Neural cell (in vitro differentiated cells): ENCODE measurements around the gene CCL8. TPM values are rescaled to one million over a fixed set of nuclear protein-coding genes. Genes with fewer than 3 reads are reported as not detected.

Experiments used
- H2AFZ ChIP-seq: fragments of 200-600, 300-800 bp; sonication (generic), shearing (Covaris generic); 2 replicates; pipeline ENCODE4 v1.6.0; 2014; ENCODE audit warnings: low read depth, mild to moderate bottlenecking, antibody characterized with exemption, low read length, moderate library complexity
- H3F3A ChIP-seq: fragments of 200-600 bp; shearing (Covaris generic); 2 replicates; pipeline ENCODE4 v1.6.1; 2016; ENCODE audit warnings: mild to moderate bottlenecking, moderate library complexity, mixed read lengths, antibody characterized with exemption, low read length; ENCODE audit not compliant: insufficient read depth, poor library complexity, severe bottlenecking
- H3K27ac ChIP-seq: fragments of 200-600, 300-800 bp; sonication (generic), shearing (Covaris generic); 2 replicates; pipeline ENCODE4 v1.5.1; 2014; ENCODE audit warnings: mild to moderate bottlenecking, low read length, moderate library complexity
- H3K27me3 ChIP-seq: fragments of 300-800, 200-600 bp; sonication (generic), shearing (Covaris generic); 2 replicates; pipeline ENCODE4 v1.6.0; 2014; ENCODE audit warnings: mild to moderate bottlenecking, low read depth, low read length, moderate library complexity; ENCODE audit not compliant: insufficient read depth
- H3K36me3 ChIP-seq: fragments of 300-800, 200-600 bp; sonication (generic), shearing (Covaris generic); 2 replicates; pipeline ENCODE4 v1.5.1; 2014; ENCODE audit warnings: mild to moderate bottlenecking, antibody characterized with exemption, low read length, moderate library complexity; ENCODE audit not compliant: insufficient read depth
- H3K4me2 ChIP-seq: fragments of 300-800, 200-600 bp; sonication (generic), shearing (Covaris generic); 2 replicates; pipeline ENCODE4 v1.6.0; 2014; ENCODE audit warnings: mild to moderate bottlenecking, low read length
- H3K4me3 ChIP-seq: fragments of 300-800, 200-600 bp; sonication (generic), shearing (Covaris generic); 2 replicates; pipeline ENCODE4 v1.5.1; 2014; ENCODE audit warnings: mild to moderate bottlenecking, low read length, moderate library complexity
- H3K79me2 ChIP-seq: fragments of 200-600 bp; shearing (Covaris generic); replicated peaks from 2 replicates; pipeline ENCODE4 v1.6.0; 2014; ENCODE audit warnings: mild to moderate bottlenecking, low read length, moderate library complexity; ENCODE audit not compliant: insufficient read depth
- H3K9ac ChIP-seq: fragments of 300-800, 200-600 bp; sonication (generic), shearing (Covaris generic); 2 replicates; pipeline ENCODE4 v1.6.1; 2016; ENCODE audit warnings: mild to moderate bottlenecking, low read length, mixed read lengths
- H3K9me2 ChIP-seq: fragments of 200-600 bp; shearing (Covaris generic); 2 replicates; pipeline ENCODE4 v1.6.1; 2016; ENCODE audit warnings: mild to moderate bottlenecking, low read length, mixed read lengths; ENCODE audit not compliant: insufficient read depth
- H3K9me3 ChIP-seq: fragments of 200-600, 300-800 bp; sonication (generic), shearing (Covaris generic); 2 replicates; pipeline ENCODE4 v1.6.1; 2016; ENCODE audit warnings: mild to moderate bottlenecking, mixed run types, low read length, moderate library complexity, mixed read lengths
- H4K20me1 ChIP-seq: fragments of 200-600 bp; shearing (Covaris generic); 2 replicates; pipeline ENCODE4 v1.6.1; 2016; ENCODE audit warnings: mild to moderate bottlenecking, mixed run types; ENCODE audit not compliant: insufficient read depth
- EP300 ChIP-seq: fragments of 450-650 bp; conservative IDR thresholded peaks from 2 replicates; pipeline ENCODE4 v1.6.1; 2014; ENCODE audit warnings: antibody characterized with exemption, mild to moderate bottlenecking, moderate library complexity; ENCODE audit not compliant: poor library complexity, severe bottlenecking
- EZH2 ChIP-seq: fragments of 200-600, 300-800 bp; shearing (Covaris generic), sonication (generic); IDR thresholded peaks from 2 replicates; pipeline ENCODE4 v1.6.1; 2014; ENCODE audit warnings: antibody characterized with exemption, low read length, borderline replicate concordance, mild to moderate bottlenecking; ENCODE audit not compliant: insufficient read depth, poor library complexity, severe bottlenecking
- MXI1 ChIP-seq: fragments of 450-650 bp; conservative IDR thresholded peaks from 2 replicates; pipeline ENCODE4 v1.6.1; 2014; ENCODE audit warnings: antibody characterized with exemption, mild to moderate bottlenecking; ENCODE audit not compliant: poor library complexity, severe bottlenecking
- POLR2AphosphoS5 ChIP-seq: IDR thresholded peaks from 2 replicates; pipeline ENCODE4 v1.6.1; 2012
- RAD21 ChIP-seq: fragments of 450-650 bp; conservative IDR thresholded peaks from 2 replicates; pipeline ENCODE4 v1.6.1; 2014; ENCODE audit warnings: antibody characterized with exemption, mild to moderate bottlenecking, moderate library complexity
- SMC3 ChIP-seq: fragments of 450-650 bp; conservative IDR thresholded peaks from 2 replicates; pipeline ENCODE4 v1.6.1; 2014; ENCODE audit warnings: antibody characterized with exemption, mild to moderate bottlenecking, moderate library complexity; ENCODE audit not compliant: poor library complexity
- TAF1 ChIP-seq: IDR thresholded peaks from 2 replicates; pipeline ENCODE4 v1.6.1; 2012; ENCODE audit warnings: low read depth
- polyA plus RNA-seq: library from polyadenylated mRNA; depleted of rRNA; stranded (reverse); fragments of >200 nt; gene quantifications from 2 replicates; pipeline ENCODE4 v1.2.3, GENCODE V29; 2014
- TF ChIP-seq, protein P1 (sequence below): IDR thresholded peaks from 2 replicates; pipeline ENCODE4 v1.6.1; 2012; ENCODE audit warnings: borderline replicate concordance
- TF ChIP-seq, protein P2 (sequence below): fragments of 450-650 bp; IDR thresholded peaks from 2 replicates; pipeline ENCODE4 v1.5.1; 2014; ENCODE audit warnings: antibody characterized with exemption, mild to moderate bottlenecking, moderate library complexity; ENCODE audit not compliant: poor library complexity, severe bottlenecking

CCL8 gene
- polyA plus RNA-seq, 1 donor from 2014 or later: not detected

DNA sequence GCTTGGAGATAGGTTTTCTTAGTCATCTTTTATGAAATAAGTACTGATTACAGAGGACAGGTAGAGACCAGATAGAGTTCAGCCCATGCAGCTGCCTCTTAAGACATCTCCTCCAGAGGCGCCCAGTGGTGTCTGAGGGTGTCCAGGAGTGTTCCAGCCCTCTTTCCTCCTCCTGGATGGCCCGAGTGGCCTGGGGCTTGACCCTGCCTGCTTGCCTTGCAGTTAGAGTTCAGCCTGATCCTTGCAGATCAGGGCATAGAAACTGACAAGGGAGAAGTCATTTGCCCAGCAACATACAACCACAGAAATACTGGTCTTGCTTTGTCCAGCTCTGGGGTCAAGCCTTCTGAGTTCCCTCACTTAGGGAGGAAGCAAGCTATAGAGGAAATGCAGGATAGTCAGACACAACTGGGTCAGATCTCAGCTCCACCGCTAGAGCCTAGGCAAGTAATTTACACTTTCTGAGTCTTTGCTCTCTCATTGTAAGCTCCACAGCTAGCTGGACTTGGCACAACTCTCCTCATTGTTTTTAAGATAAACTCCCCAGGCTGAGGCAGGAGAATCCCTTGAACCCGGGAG lies 47.4 kb downstream of the CCL8 start:
- Histone ChIP-seq H4K20me1 (no peaks in the 10 kb centered on the region), H3K9ac (no peak overlapping the region), H3K27ac (no peak overlapping the region), H3K9me3 (no peaks in the 10 kb centered on the region), H3K27me3 (no peaks in the 10 kb centered on the region), H3K4me2 (no peak overlapping the region), H3F3A (no peaks in the 10 kb centered on the region), H3K9me2 (no peaks in the 10 kb centered on the region), H2AFZ (no peak overlapping the region), H3K36me3 (no peaks in the 10 kb centered on the region), H3K79me2 (no peaks in the 10 kb centered on the region), H3K4me3 (no peak overlapping the region)
- TF ChIP-seq SMC3 (no peak), POLR2AphosphoS5 (no peak), EP300 (no peak), EZH2 (no peak), TAF1 (no peak)

DNA sequence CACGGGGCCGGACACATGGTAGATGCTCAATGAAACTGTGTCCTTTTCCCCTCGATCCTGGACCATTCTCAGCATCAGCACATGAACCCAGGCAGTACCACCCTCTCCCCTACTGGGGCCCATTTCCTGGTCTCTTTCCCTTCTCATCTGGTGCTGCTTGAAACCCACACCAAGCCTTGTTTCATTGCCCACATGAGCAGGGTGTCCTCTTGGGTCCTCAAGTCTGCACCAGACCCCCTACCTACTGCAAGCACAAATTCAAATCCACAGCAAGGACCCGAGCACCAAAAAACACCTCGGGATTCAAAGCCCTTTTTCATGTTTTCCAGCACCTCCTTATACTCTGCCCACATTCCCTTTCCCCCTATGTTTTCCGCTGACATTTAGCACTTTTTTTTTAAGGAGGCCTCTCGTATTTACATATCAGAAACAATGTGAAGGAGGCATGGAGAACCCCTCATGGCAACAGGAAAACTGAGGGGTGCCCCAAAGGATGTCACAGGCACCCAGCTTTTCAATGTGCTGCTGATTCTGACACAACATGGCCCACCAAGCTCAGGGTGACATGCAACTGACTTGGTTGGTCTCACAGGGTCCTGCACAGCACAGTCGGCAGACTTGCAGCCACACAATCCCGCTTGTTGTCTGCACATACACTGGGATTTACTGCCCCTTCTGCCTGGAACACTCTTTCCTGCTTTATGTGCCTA lies 48.4 kb downstream of the CCL8 start:
- TF ChIP-seq POLR2AphosphoS5: no peak
- TF ChIP-seq TAF1: no peak
- TF ChIP-seq, protein P1, sequence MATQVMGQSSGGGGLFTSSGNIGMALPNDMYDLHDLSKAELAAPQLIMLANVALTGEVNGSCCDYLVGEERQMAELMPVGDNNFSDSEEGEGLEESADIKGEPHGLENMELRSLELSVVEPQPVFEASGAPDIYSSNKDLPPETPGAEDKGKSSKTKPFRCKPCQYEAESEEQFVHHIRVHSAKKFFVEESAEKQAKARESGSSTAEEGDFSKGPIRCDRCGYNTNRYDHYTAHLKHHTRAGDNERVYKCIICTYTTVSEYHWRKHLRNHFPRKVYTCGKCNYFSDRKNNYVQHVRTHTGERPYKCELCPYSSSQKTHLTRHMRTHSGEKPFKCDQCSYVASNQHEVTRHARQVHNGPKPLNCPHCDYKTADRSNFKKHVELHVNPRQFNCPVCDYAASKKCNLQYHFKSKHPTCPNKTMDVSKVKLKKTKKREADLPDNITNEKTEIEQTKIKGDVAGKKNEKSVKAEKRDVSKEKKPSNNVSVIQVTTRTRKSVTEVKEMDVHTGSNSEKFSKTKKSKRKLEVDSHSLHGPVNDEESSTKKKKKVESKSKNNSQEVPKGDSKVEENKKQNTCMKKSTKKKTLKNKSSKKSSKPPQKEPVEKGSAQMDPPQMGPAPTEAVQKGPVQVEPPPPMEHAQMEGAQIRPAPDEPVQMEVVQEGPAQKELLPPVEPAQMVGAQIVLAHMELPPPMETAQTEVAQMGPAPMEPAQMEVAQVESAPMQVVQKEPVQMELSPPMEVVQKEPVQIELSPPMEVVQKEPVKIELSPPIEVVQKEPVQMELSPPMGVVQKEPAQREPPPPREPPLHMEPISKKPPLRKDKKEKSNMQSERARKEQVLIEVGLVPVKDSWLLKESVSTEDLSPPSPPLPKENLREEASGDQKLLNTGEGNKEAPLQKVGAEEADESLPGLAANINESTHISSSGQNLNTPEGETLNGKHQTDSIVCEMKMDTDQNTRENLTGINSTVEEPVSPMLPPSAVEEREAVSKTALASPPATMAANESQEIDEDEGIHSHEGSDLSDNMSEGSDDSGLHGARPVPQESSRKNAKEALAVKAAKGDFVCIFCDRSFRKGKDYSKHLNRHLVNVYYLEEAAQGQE: no peak
- TF ChIP-seq MXI1: no peak
- no peak for TF ChIP-seq SMC3
- no peak for TF ChIP-seq RAD21
- TF ChIP-seq EP300: no peak
- no peak for TF ChIP-seq EZH2
- TF ChIP-seq, protein P2, sequence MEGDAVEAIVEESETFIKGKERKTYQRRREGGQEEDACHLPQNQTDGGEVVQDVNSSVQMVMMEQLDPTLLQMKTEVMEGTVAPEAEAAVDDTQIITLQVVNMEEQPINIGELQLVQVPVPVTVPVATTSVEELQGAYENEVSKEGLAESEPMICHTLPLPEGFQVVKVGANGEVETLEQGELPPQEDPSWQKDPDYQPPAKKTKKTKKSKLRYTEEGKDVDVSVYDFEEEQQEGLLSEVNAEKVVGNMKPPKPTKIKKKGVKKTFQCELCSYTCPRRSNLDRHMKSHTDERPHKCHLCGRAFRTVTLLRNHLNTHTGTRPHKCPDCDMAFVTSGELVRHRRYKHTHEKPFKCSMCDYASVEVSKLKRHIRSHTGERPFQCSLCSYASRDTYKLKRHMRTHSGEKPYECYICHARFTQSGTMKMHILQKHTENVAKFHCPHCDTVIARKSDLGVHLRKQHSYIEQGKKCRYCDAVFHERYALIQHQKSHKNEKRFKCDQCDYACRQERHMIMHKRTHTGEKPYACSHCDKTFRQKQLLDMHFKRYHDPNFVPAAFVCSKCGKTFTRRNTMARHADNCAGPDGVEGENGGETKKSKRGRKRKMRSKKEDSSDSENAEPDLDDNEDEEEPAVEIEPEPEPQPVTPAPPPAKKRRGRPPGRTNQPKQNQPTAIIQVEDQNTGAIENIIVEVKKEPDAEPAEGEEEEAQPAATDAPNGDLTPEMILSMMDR: no peak
- Histone ChIP-seq H3K9ac (no peak overlapping the region), H3K27ac (no peak overlapping the region), H3K4me3 (no peak overlapping the region), H3K9me3 (no peaks in the 10 kb centered on the region), H2AFZ (no peak overlapping the region), H4K20me1 (no peaks in the 10 kb centered on the region), H3K79me2 (no peaks in the 10 kb centered on the region), H3K9me2 (no peaks in the 10 kb centered on the region), H3K27me3 (no peaks in the 10 kb centered on the region), H3K36me3 (no peaks in the 10 kb centered on the region), H3F3A (no peaks in the 10 kb centered on the region), H3K4me2 (no peak overlapping the region)
